Measurements from ENCODE around the gene CHST1.

CHST1 gene

GRCh38 chr11:45674481-45675190 lies 9.2 kb upstream of the CHST1 start:
- no peak for DNase-seq

- DNase-seq, result no peak
Measured at GRCh38 chr11:45673441-45673840, 8.0 kb upstream of the CHST1 start.

DNA sequence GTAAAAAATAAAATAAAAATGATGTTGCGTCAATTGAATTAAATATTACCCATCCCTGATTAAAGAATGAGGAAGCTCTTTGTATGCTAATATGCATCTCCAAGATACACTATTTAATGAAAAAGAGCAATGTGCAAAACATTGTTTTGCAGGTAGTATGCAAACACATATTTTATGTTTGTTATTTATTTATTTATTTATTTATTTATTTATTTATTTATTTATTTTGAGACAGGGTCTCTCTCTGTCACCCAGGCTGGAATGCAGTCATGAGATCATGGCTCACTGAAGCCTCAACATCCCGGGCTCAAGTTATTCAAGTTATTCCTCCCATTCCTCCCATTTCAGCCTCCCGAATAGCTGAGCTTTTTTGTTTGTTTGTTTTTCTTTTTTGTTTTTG lies 7.2 kb upstream of the CHST1 start:
- DNase-seq, result no peak

- no peak for DNase-seq
Measured at GRCh38 chr11:45671246-45672171, 6.1 kb upstream of the CHST1 start.

- no peak for DNase-seq
Measured at GRCh38 chr11:45670386-45671135, 5.1 kb upstream of the CHST1 start.

DNA sequence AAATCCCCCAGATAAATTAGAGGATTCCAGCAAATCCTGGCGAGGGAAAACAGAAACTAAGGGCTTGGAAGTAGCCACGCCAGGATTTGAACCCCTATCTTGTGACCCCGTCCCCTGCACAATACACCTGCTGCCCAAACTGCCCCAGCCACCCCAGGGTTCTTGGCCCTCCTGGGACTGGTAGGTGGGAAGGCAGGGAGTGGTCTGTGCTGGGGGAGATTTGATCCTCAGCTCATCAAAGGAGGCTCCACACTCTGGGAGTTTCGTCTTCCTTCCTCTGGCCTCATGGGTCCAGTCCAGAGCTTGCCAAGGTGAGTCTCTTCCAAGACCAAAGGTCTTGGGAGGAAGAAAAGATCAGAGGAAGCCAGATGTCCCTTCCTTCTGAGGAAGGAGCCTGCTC lies 4.5 kb upstream of the CHST1 start:
- DNase-seq, result no peak

DNA sequence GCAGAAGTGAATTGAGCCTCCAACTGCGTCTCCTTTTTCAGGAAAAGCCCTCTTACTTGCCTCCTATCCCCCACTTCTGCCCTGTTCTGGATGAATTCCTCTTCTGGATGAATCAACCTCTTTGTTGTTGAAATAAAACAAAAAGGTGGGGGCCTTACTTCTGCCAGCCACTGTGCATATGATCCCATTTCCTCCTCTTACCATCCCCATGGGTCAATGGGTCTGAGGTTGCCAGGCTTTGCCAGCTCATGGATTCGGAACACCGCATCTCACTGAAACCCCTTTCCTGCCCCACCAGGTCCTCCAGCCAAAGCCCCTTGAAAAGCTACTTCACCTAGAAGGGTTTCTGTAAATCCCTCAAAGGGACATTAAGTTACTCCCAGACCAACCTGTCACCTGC lies 3.7 kb upstream of the CHST1 start:
- no peak for DNase-seq

DNA sequence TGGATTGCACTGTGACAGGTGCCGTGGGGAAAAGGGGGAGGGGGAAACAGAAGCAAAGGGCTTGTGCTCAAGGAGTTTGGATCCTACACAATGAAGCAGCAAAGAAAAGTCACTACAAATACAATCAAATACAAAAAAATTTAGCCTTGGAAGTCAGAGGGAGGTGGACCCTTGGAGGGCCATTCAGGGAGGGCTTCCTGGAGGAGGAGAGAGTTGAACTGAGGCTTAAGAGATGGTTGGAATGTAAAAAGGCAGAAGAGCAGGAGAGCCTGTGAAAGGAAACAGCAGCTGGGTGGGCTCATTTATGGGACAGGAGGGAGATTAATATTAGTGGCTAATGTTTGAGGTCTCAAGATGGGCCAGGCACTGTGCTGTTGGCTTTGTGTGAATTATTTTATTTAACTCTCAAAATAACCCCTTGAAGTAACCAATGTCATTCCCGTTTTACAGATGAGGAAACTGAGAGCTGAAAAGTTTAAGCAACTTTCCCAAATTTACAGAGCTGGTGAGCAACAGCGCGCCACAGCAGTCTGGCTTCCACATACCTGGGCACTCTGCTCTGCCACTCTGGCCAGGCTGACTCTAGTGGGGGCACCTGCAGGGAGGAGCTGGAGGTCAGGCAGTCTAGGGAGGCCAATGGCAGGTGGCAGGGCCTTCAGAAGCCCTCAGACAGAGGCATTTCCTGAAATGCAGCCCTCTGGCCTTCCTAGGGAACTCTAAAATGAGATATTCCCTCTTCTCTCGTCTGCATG lies 2.7 kb upstream of the CHST1 start:
- no peak for DNase-seq

DNA sequence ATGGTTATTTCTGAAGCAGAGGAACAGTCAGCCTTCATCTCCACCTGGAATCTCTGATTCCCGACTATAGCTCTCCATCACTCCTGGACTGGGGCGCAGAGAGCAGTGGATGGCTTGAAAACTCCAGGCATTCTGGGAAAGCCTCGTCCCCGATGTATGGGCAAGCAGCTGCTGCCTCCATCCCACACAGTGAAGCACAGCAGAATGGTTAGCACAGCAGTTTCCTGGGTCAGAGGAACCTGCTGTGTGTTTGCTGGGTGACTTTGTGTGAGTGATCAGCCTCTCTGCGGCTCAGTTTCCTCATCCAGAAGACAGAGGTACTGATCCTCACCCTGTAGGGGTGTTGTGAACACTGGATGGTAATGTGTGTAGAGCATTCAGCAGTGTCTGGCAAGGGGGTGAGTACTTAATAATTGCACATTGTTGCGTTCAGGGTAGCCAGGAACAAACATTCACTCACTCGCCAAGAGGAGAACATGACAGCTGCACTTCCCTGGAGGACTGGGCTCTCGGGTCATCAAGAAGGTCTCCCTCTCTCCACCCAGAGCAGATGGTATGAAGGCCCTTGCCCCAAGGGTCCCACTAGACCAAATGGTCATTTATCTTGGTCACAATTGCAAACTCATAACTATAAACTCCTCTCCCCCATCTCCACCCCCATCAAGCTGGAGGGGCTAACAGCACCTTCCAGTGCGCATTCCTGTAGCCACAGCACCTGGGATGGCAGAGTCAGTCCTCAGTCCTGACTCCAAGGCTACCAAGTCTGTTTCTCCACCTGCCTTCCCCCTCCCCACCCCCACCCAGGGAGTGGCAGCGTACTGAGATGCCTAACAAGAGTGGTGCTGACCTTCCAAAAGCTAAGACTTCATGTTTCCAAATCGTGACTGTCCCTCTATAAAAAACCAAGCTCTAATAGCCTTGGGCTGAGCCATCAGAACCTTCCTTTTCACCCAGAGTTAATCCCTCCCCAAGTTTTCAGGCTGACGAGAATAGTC lies 1.5 kb upstream of the CHST1 start:
- DNase-seq, result no peak

- no peak for DNase-seq
Measured at GRCh38 chr11:45665933-45666647, 668 bp upstream of the CHST1 start.

- DNase-seq, result no peak
Measured at GRCh38 chr11:45664376-45665205, 831 bp downstream of the CHST1 start.

DNA sequence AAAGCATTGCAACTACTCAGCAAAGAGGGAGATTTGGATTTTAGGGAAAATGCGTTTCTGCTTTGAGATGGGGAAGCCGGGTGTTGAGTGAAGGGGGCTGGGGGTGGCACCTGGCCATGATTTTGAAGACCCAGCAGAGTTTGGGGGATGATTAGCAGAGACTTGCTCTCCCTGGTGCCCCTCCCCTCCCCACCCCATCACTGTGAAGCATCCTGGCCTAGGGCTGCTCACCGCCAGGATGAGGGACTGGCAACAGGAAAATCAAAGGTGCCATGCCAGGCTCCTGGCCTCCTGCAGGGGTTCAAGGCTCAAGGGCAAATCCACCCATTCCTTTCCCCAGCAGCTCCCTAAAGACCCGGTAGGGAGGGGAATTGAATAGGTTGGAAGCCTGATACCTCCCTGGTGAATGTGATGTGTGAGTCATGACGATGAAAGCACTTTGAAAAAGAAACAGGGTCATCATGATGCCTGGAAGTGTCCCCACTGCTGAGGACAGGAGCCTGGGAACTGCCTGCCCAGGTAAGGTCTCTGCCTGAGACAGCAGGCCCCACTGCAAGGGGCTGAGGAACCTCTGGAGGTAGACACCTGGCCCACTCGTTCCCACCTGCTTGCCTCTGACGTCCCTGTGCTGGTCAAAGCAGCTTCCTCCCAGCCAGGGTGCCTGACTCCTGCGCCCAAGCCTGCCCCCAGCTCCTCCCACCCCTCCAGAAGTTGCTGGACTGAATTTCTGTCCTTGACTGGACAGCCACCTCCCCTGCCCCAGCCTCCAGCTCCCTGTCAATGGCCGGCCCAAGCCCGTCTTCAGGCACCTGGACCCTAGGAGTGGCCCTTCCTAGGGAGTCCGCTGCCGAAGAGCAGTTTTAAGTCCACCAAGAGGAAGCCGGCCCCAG lies 1.7 kb downstream of the CHST1 start:
- peak; percentile 5 for DNase-seq

GRCh38 chr11:45662665-45663485 lies 2.5 kb downstream of the CHST1 start:
- DNase-seq, result peak; percentile 6

DNA sequence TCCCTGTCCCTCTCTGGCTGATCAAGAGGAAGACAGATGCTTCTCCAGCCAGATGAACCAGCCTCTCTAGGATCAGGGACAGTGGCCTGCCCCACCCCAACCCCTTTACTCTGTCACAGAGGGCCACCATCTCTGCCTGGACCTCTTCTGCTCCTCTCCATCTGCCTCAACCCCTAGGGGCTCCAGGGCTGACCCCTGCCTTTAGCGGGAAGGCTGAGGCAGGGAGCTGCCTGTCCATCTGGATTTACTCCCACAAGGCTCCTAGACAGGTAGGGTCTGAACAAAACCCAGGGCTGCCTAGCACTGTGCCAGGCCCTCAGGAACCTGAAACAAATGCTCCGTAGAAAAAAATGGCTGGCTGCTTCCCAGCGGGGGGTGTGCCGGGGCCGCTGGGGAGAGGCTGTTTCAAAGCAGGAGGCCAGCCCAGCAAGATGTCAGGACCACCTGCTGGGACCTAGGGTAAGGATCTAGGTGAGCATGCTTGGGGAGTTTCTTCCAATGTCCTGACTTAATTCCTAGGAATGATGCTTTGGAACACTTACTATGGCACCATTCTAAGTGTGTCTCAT lies 3.2 kb downstream of the CHST1 start:
- no peak for DNase-seq

DNA sequence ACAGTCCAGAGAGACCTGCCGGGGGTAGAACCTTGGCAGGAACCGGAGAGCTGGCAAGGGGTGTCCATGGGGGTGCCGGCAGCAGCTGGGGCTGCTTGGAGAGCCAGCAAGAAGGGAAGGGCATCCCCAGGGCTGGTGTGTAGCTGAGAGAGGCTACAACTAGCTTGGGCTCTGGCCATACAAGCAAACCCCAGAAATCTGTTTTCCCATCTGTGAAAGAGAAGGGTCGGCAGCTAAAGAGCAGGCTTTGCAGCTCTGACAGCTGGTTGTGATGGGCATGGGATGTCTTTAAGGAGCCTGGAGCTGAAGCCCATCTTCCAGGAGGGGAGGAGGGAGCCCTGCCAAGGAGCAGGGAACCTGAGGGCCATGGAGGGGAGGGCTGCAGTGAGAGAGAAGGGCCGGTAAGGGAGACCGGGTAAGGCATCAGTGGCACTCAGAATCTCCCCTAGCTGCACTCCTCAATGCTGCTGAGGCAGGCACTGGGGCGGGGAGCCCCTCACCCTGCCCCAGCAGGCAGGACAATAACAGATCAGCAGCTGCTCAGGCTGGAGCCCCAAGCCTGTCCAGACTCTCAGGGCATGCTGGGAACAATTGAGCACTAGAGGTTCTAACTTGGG lies 3.9 kb downstream of the CHST1 start:
- DNase-seq, result no peak

DNA sequence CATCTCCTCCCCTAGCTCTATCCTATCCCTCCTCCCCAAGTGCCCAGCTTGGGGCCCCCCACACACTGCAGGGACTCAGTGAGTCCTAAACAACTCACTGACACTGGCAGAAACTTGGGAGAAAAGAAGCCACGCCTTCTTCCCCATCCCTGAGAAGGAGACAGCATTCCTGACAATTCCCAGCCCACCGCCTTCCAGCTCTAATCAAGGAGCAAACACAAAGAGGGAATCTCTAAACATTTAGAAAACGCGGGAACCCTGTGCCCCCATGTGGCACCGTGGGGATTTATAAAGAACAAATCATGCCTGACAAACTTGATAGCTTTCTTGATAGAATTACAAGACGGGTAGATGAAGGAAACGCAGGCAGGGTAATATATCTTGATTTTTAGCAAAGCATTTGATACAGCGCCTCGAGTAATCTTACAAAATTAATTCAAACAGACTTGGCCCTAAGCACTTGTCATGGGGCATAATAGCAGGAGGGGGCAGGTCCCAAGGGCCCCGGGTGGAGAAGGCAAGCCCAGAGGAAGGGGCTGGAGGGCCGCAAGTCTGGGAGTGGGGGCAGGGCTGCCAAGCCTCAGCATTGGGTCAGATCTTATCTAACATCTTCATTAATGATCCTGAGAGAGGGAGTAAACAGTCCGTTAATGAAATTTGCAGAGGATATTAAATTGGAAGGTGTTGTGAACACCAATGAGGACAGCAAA lies 4.5 kb downstream of the CHST1 start:
- no peak for DNase-seq
